T-cell (primary cell): ENCODE results near the gene PDE4A. TPM values are rescaled to one million over a fixed set of nuclear protein-coding genes. Genes with fewer than 3 reads are reported as not detected.

Experiments
- ATAC-seq, 4 experiments: fragments of 200-7000 bp in 3 of 4; fragments of 150-1000 bp in 1 of 4; cut with Tn5 transposase; replicated peaks in 1 of 4; 1 replicate in 3 of 4; 2 replicates in 1 of 4; pipeline ENCODE4 v1.10.0; 2021; ENCODE audit warnings: moderate library complexity in 3 of 4, mild to moderate bottlenecking in 2 of 4, moderate number of reproducible peaks in 1 of 4
- CTCF ChIA-PET, 2 donors: fragments of 300-600 bp; sonication (Branson Sonifier 250); formaldehyde crosslinking; loops; one replicate each; lab custom pipeline; 2022; ENCODE audit warnings: antibody characterized with exemption in 2 of 2; lab: Charles Lee
- POLR2A ChIA-PET, 2 donors: fragments of 300-600 bp; sonication (Branson Sonifier 250); formaldehyde crosslinking; loops; one replicate each; lab custom pipeline; 2022; ENCODE audit warnings: antibody characterized with exemption in 2 of 2; lab: Charles Lee
- DNase-seq, 35 experiments: peaks; one replicate each; pipeline versions ENCODE4 v3.0.0 to v3.0.0-alpha.2; 2013 to 2023
- H3K27ac ChIP-seq: one replicate; pipeline ENCODE4 v1.5.1; 2013; ENCODE audit warnings: low read length
- H3K27me3 ChIP-seq, 2 experiments: replicated peaks in 1 of 2; 1 replicate in 1 of 2; 2 replicates in 1 of 2; pipeline versions ENCODE4 v1.6.1 to v1.7.0; 2013; ENCODE audit warnings: low read length in 1 of 2, mixed read lengths in 1 of 2; ENCODE audit not compliant: control insufficient read depth in 2 of 2, insufficient read depth in 2 of 2; ENCODE audit errors: extremely low read depth in 1 of 2
- H3K36me3 ChIP-seq, 2 donors: 1 replicate in 1 of 2; 2 replicates in 1 of 2; pipeline versions ENCODE4 v1.6.1 to v1.7.0; 2013; ENCODE audit warnings: low read length in 1 of 2; ENCODE audit not compliant: control insufficient read depth in 2 of 2, insufficient read depth in 1 of 2; ENCODE audit errors: extremely low read depth in 1 of 2
- H3K4me1 ChIP-seq, 2 experiments: 1 replicate in 1 of 2; 2 replicates in 1 of 2; pipeline versions ENCODE4 v1.6.1 to v1.7.0; 2013; ENCODE audit warnings: low read length in 2 of 2, mixed read lengths in 1 of 2; ENCODE audit not compliant: insufficient read depth in 2 of 2, control insufficient read depth in 1 of 2; ENCODE audit errors: extremely low read depth in 1 of 2
- H3K4me3 ChIP-seq, 2 donors: 1 replicate in 1 of 2; 2 replicates in 1 of 2; pipeline versions ENCODE4 v1.5.1 to v1.7.0; 2013; ENCODE audit warnings: mild to moderate bottlenecking in 2 of 2, low read length in 1 of 2, moderate library complexity in 1 of 2; ENCODE audit not compliant: control insufficient read depth in 1 of 2; ENCODE audit errors: extremely low read depth in 1 of 2
- H3K9me3 ChIP-seq: 2 replicates; pipeline ENCODE4 v1.7.0; 2013
- H3K27ac Mint-ChIP-seq, 2 donors: one replicate each; pipeline ENCODE4 v1.8.0; 2020 to 2021; ENCODE audit warnings: mild to moderate bottlenecking in 2 of 2, mixed read lengths in 2 of 2
- H3K27me3 Mint-ChIP-seq, 2 donors: one replicate each; pipeline ENCODE4 v1.8.0; 2021 to 2022; ENCODE audit warnings: mixed read lengths in 2 of 2
- H3K36me3 Mint-ChIP-seq: one replicate; pipeline ENCODE4 v1.8.0; 2021; ENCODE audit warnings: mixed read lengths
- H3K4me1 Mint-ChIP-seq, 3 donors: one replicate each; pipeline ENCODE4 v1.8.0; 2020 to 2022; ENCODE audit warnings: mixed read lengths in 3 of 3, mild to moderate bottlenecking in 1 of 3
- H3K4me3 Mint-ChIP-seq, 3 donors: one replicate each; pipeline ENCODE4 v1.8.0; 2020 to 2022; ENCODE audit warnings: mild to moderate bottlenecking in 3 of 3, mixed read lengths in 3 of 3, moderate library complexity in 3 of 3
- H3K9me3 Mint-ChIP-seq, 3 donors: one replicate each; pipeline ENCODE4 v1.8.0; 2020 to 2022; ENCODE audit warnings: mixed read lengths in 3 of 3
- WGBS: methylation state at CpG from one replicate; pipeline ENCODE4 v1.1.5; 2013; ENCODE audit warnings: missing lambda C conversion rate; ENCODE audit not compliant: insufficient coverage; 5-methylcytosine and 5-hydroxymethylcytosine counted together
- total RNA-seq, 35 experiments: library from RNA in 6 of 35; stranded (reverse) in 6 of 35; fragments of 120-200 nt in 1 of 35; gene quantifications; one replicate each; pipeline versions ENCODE4 v1.2.1 to v1.2.4 and lab custom pipeline; 2013 to 2026

PDE4A gene
- total RNA-seq, 5 donors from 2014 or later (not counting 1 experiment from before 2014, with no cell fraction given): 2.2 to 13.3 (median 6.2) TPM

DNA sequence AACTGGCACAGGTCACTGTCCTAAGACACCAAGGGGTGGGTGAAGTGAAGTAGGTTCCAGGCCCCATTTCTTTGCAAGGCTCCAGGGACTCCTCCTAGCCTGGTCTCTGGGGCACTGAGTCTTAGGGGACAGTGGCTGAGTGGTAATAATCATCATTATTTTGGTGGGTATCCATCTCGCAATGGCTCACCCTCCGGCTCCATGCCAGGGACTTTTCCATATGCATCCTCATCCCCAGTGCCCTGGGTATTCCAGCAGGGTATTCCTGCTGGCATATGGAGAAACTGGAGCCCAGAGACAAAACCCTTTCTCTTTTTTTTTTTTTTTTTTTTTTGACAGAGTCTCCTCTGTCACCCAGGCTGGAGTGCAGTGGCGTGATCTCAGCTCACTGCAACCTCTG is 2.5 kb downstream of the PDE4A start:
- no CpG with 5 or more reads among the region's 3 CpGs for WGBS
- Mint-ChIP-seq H3K27ac (no peak overlapping the region), H3K9me3 (no peaks in the 10 kb centered on the region), H3K36me3 (no peaks in the 10 kb centered on the region), H3K27me3 (peaks cover 48 to 54% of the 10 kb centered on the region in 2 donors), H3K4me3 (peak overlapping the region in 1 of 3 donors; percentile 69), H3K4me1 (peaks cover 48 to 78% (median 65%) of the 10 kb centered on the region in 3 donors)
- H3K27me3 ChIP-seq: peaks cover 7 to 79% of the 10 kb centered on the region in 2 experiments
- ATAC-seq (no peak), DNase-seq (no peak)
- no peaks in the 10 kb centered on the region for H3K36me3 ChIP-seq
- no peaks in the 10 kb centered on the region for H3K9me3 ChIP-seq
- peaks cover 15 to 81% of the 10 kb centered on the region in 2 experiments for H3K4me1 ChIP-seq
- ChIA-PET CTCF (interaction anchor here in 1 of 2 donors (0.6 kb wide), 1 partner anchor 131 kb away, joined by 5 read pairs; no protein-coding TSS in a partner anchor), POLR2A (no interaction called here)
- H3K27ac ChIP-seq: no peak overlapping the region
- H3K4me3 ChIP-seq: no peak overlapping the region

GRCh38 chr19:10424011-10424637 is 3.8 kb downstream of the PDE4A start:
- Histone ChIP-seq H3K9me3 (no peaks in the 10 kb centered on the region), H3K27ac (peak overlapping the region; percentile 68), H3K27me3 (peaks cover 4 to 66% of the 10 kb centered on the region in 2 experiments), H3K4me3 (peak overlapping the region; percentile 29 to 46), H3K36me3 (no peaks in the 10 kb centered on the region), H3K4me1 (peaks cover 13 to 81% of the 10 kb centered on the region in 2 experiments)
- ChIA-PET CTCF (interaction anchor here (1.0 to 1.3 kb wide), 3 partner anchors 11 to 15 kb away, joined by 3 read pairs; no protein-coding TSS in a partner anchor), POLR2A (no interaction called here)
- Mint-ChIP-seq H3K9me3 (no peaks in the 10 kb centered on the region), H3K36me3 (no peaks in the 10 kb centered on the region), H3K4me3 (peak overlapping the region; percentile 60 to 69 (median 65)), H3K27me3 (peaks cover 47 to 52% of the 10 kb centered on the region in 2 donors), H3K27ac (no peak overlapping the region), H3K4me1 (peaks cover 52 to 81% (median 67%) of the 10 kb centered on the region in 3 donors)
- DNase-seq: peak in 24 of 35 experiments; percentile 23 to 80 (median 56)
- ATAC-seq: peak; percentile 34 to 60 (median 52)
- WGBS: under 1% methylated on average over 23 of the region's 38 CpGs

- H3K27me3 ChIP-seq: peaks cover 2 to 61% of the 10 kb centered on the region in 2 experiments
- ChIA-PET CTCF (interaction anchor here (0.7 to 3.2 kb wide), 3 partner anchors 11 to 26 kb away, joined by 3 to 27 read pairs (median 4); no protein-coding TSS in a partner anchor), POLR2A (interaction anchor here in 1 of 2 donors (0.6 kb wide), 1 partner anchor 305 kb away, joined by 5 read pairs; no protein-coding TSS in a partner anchor)
- peak overlapping the region; percentile 72 to 85 for H3K27ac Mint-ChIP-seq
- DNase-seq (no peak), ATAC-seq (no peak)
- H3K4me3 Mint-ChIP-seq: peak overlapping the region in 1 of 3 donors; percentile 0
- H3K27me3 Mint-ChIP-seq: peaks cover 50 to 51% of the 10 kb centered on the region in 2 donors
- H3K36me3 Mint-ChIP-seq: no peaks in the 10 kb centered on the region
- H3K4me1 ChIP-seq: peaks cover 4 to 77% of the 10 kb centered on the region in 2 experiments
- H3K4me3 ChIP-seq: no peak overlapping the region
- no peaks in the 10 kb centered on the region for H3K9me3 ChIP-seq
- H3K27ac ChIP-seq: peak overlapping the region; percentile 95
- 91% methylated on average over 6 of the region's 6 CpGs for WGBS
- peaks cover 55 to 80% (median 67%) of the 10 kb centered on the region in 3 donors for H3K4me1 Mint-ChIP-seq
- H3K9me3 Mint-ChIP-seq: no peaks in the 10 kb centered on the region
- no peaks in the 10 kb centered on the region for H3K36me3 ChIP-seq
Measured at GRCh38 chr19:10427169-10427568, 6.8 kb downstream of the PDE4A start.

DNA sequence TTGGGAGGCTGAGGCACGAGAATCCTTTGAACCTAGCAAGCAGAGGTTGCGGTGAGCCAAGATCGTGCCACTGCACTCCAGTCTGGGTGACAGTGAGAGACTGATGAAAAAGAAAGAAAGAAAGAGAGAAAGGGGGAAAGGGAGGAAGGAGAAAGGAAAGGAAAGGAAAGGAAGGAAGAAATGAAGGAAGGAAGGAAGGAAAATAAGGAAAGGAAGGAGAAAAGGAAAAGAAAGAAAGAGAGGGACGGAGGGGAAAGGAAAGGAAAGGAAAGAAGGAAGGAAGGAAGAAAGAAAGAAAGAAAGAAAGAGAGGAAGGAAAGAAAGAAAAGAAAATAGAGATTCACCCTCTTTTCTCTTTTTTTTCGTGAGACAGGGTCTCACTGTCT is 8.7 kb downstream of the PDE4A start:
- CTCF ChIA-PET: interaction anchor here (0.6 to 3.2 kb wide), 8 partner anchors 11 to 1836 kb away, joined by 3 to 27 read pairs (median 8); partner anchors contain the start of gene CDC37 (in 1 of the 2)

DNA sequence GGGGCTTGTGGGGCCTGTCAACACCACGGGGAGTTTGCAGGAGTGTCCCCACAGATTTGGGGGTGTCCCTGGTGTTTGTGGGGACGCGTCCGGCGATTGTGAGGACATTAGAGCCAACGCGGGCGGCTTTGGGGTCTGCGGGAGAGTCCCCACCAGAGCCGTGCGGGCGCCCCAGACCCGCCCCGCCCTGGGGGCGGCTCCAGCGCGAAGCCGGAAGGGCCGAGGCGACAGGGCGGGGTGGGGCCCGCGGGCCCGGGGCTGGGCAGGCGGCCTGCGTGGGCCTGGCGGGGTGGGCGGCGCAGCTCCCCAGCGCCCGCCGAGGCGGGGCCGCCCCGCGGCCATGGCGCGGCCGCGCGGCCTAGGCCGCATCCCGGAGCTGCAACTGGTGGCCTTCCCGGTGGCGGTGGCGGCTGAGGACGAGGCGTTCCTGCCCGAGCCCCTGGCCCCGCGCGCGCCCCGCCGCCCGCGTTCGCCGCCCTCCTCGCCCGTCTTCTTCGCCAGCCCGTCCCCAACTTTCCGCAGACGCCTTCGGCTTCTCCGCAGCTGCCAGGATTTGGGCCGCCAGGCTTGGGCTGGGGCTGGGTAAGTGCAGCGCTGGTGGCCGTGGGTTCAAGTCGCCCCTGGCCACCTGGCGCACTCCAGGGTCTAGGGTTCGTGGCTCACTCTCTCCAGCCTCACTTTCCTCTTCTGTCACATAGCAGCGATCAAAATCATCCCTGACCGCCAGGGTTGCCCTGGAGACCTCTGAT is 10.3 kb downstream of the PDE4A start:
- H3K27ac ChIP-seq: peak overlapping the region; percentile 86
- 11% methylated on average over 66 of the region's 75 CpGs for WGBS
- peak overlapping the region; percentile 83 to 86 for H3K27ac Mint-ChIP-seq
- H3K4me3 ChIP-seq: peak overlapping the region in 1 of 2 donors; percentile 42
- no peaks in the 10 kb centered on the region for H3K36me3 Mint-ChIP-seq
- H3K9me3 Mint-ChIP-seq: no peaks in the 10 kb centered on the region
- ATAC-seq: peak in 1 of 4 experiments; percentile 2
- peak overlapping the region; percentile 73 to 87 (median 81) for H3K4me3 Mint-ChIP-seq
- H3K27me3 Mint-ChIP-seq: peaks cover 34 to 35% of the 10 kb centered on the region in 2 donors
- H3K4me1 ChIP-seq: peaks cover 0 to 67% of the 10 kb centered on the region in 2 experiments
- H3K4me1 Mint-ChIP-seq: peaks cover 48 to 68% (median 56%) of the 10 kb centered on the region in 3 donors
- peaks cover 2 to 28% of the 10 kb centered on the region in 2 experiments for H3K27me3 ChIP-seq
- DNase-seq: peak in 1 of 35 experiments; percentile 21
- POLR2A ChIA-PET: interaction anchor here in 1 of 2 donors (0.6 kb wide), 1 partner anchor 47 kb away, joined by 3 read pairs; no protein-coding TSS in a partner anchor
- CTCF ChIA-PET: interaction anchor here (0.6 to 1.0 kb wide), 2 partner anchors 43 to 160 kb away, joined by 4 read pairs; partner anchors contain the start of gene ICAM1 (in 1 of the 2)
- H3K9me3 ChIP-seq: no peaks in the 10 kb centered on the region
- H3K36me3 ChIP-seq: no peaks in the 10 kb centered on the region

More for the DNA sequence above, 8.7 kb downstream of the PDE4A start:
- H3K4me3 ChIP-seq: no peak overlapping the region
- no peaks in the 10 kb centered on the region for H3K36me3 ChIP-seq
- H3K27me3 Mint-ChIP-seq: peaks cover 39 to 42% of the 10 kb centered on the region in 2 donors
- 80% methylated on average over 4 of the region's 5 CpGs for WGBS
- POLR2A ChIA-PET: interaction anchor here in 1 of 2 donors (1.1 kb wide), 1 partner anchor 16 kb away, joined by 6 read pairs; no protein-coding TSS in a partner anchor
- DNase-seq (no peak), ATAC-seq (no peak)
- H3K9me3 Mint-ChIP-seq: no peaks in the 10 kb centered on the region
- peak overlapping the region; percentile 95 for H3K27ac ChIP-seq
- H3K4me1 ChIP-seq: peaks cover 4 to 83% of the 10 kb centered on the region in 2 experiments
- peaks cover 55 to 82% (median 69%) of the 10 kb centered on the region in 3 donors for H3K4me1 Mint-ChIP-seq
- H3K27ac Mint-ChIP-seq: peak overlapping the region; percentile 34 to 92
- H3K9me3 ChIP-seq: no peaks in the 10 kb centered on the region
- H3K27me3 ChIP-seq: peaks cover 2 to 44% of the 10 kb centered on the region in 2 experiments
- peak overlapping the region in 1 of 3 donors; percentile 63 for H3K4me3 Mint-ChIP-seq
- no peaks in the 10 kb centered on the region for H3K36me3 Mint-ChIP-seq
